NCI-H2081 (cell line): ENCODE results near the gene LBR.
"Not testable (repeated sequence)": the region's sequence is repeated elsewhere in the genome, so short reads cannot be mapped to it uniquely, and the experiment has no call there.

ENCODE experiments used
- DNase-seq, 2 experiments: peaks; one replicate each; lab custom pipeline; 2025; lab: John Stamatoyannopoulos, UW

LBR gene

GRCh38 chr1:225427235-225428067 is at the start of gene LBR:
TSS of gene LBR (minus strand) at chr1:225428038. CDS start at chr1:225424075, 3,963 bp downstream.
- DNase-seq: peak in 1 of 2 experiments; percentile 55

DNA sequence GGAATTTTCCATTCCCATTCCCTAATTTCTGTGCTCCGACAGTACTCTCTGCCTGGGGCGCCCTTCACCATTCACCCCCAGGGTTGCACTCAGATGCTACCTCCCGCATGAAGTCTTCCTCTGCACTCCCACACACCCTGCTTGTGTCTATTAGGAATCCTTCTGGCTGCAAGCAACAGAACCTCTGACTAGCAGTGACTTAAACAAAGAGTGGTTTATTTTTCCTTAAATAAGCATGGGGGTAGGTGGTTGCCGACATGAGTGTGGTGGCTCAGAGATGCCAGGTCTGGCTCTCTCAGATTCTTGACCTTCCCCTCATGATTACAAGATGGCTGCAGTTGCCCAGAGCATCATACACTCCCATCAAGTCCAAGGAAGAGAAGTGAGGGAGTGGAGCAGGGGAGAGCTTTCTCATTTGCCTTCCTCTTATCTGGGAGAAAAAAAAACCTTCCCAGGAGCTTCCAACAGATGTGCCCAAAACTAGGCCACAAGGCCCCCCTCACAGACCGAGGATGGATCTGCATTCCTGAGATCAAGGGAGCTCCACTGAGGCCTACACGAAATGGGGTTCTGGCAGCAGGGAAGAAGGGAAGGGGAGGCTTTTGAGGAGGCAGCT is 49.6 kb upstream of the LBR start:
- no peak for DNase-seq

DNA sequence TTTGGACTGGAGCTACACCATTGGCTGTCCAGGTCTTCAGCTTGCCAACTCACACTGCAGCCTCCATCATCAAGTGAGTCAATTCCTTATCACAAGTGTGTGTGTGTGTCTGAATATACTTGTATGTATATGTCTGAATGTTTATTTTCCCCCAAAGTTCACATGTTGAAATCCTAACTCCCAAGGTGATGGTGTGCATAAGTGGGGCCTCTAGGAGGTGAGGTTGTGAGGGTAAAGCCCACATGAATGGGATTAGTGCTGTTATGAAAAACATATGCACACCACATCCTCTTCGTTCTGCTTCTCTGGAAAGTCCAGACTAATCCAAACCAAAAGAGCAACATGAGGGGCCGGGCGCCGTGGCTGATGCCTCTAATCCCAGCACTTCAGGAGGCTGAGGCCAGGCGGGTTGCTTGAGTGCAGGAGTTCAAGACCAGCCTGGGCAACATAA is 48.7 kb upstream of the LBR start:
- DNase-seq: no peak

GRCh38 chr1:225476100-225476511 is 48.3 kb upstream of the LBR start:
- no peak for DNase-seq

DNA sequence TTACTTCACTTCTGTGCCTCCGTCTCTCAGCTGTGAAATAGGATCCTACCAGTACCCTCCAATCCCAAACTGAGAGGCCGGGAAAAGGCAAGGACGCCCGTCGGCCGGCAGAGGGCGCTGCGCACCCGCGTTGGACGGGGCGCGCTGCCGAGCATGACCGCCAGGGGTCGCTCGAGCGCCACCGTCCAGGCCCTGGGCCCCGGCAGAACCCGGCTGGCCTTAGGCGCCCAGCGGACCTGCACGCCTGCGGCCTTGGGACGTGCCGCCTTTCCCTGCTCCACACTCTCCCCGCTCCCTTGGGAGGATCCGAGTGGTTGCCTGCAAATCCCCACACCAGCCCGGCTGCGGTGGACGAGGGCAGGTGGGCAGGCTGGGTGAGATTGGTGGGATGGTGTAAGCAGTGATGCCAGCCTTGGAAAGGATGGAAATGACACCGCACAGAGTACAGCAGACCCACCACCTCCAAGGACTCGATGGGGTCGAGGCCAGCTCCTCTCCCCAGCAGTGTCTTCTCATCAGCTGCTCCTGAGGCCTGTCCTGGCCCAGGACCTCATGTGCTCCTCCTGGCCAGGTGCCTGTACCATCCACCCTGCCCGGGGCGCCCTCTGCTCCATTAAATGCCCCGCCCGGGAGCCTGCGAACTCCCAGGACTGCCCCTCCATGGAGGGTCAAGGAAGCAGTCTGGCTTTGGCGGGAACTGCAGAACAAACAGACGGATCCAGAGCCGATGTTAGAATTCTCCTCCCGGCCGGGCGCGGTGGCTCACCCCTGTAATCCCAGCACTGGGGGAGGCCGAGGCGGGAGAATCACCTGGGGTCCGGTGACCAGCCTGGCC is 47.4 kb upstream of the LBR start:
- peak; percentile 61 to 68 for DNase-seq

DNA sequence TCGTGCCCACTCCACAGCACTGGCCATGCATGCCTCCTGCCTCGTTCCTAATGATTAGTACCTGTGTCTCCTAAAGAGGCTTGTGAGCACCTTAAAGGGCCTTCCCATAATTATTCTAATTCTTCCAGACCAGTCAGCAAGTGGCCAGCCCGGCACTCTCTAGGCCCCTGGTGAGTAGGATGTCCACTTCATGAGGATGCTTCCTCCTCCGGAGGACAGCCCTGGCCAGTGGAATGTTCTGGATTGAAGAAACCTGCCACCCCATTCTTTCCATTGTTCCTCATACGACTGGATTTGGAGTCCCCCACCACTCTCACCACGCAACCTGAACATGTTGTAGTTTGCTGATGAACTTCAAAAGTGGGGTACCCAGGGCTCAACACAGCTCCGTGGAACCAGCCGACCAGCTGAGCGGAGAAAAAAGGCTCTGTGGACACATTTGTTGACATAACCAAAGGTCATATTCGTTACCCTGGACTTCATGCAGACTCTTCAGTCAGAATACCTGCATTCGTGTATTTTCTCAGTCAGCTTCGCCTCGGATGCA is 46.7 kb upstream of the LBR start:
- no peak for DNase-seq

GRCh38 chr1:225473676-225474438 is 46.0 kb upstream of the LBR start:
- not testable (repeated sequence) for DNase-seq

GRCh38 chr1:225473266-225473665 is 45.4 kb upstream of the LBR start:
- DNase-seq: not testable (repeated sequence)

GRCh38 chr1:225471453-225472301 is 43.8 kb upstream of the LBR start:
- DNase-seq: no peak

DNA sequence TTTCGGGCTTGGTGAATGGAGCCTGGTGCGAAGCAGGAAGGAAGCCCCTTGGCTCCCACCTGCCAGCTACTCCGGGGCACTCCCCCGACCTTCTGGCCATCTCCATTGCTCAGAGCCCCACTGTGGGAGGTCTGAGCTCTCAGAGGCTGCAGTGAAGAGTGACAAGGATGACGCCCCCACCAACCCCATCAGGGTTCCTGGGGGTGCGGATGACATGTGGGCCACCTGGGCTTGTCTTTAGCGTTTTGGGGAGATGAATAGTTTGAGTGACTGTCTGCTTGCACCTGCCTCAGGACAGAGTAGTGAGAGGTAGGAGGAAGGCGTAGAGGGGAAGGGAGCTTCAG is 43.2 kb upstream of the LBR start:
- no peak for DNase-seq

DNA sequence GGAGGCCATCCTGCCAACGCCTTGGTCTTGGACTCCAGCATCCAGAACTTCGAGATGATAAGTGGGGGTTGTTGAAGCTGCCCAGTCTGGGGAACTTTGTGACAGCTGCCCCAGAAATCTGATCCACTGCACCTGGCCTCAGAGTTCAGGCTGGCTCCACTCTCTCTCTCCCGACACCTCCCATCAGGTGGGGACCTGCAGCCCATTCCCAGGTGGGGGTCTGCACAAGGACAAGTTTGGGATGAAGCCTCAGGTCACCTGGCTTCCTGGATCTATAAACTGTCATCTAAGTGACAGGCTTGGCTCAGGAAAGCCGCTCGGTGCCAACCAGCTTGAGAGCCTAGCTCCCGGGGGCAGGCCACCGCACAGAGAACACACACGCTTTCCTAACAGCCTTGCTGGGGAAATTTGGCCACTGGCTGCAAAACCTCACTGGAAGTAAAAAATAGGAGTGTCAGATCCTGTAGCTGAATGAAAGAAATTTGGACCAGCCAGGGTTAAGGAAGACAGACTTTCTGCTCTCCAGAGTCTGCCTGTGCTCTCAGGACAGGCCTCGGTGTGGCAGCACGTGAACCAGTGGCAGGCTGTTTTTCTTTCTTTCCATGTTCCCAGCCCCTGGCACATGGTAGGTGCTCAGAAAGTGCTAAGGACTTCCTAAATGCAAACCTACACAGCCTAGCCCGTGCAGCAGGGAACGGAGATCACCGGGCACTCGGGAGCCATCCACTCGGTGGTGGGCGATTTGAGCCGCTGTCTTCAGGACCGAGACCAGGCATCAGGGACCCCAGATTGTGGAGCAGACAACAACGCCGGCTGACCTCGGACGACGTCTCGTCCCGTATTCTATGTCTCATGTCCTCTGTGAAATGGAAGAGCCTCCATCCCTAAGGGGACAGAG is 42.6 kb upstream of the LBR start:
- DNase-seq: no peak

- no peak for DNase-seq
Measured at GRCh38 chr1:225469051-225469450, 41.2 kb upstream of the LBR start.

GRCh38 chr1:225468270-225469020 is 40.6 kb upstream of the LBR start:
- DNase-seq: no peak

DNA sequence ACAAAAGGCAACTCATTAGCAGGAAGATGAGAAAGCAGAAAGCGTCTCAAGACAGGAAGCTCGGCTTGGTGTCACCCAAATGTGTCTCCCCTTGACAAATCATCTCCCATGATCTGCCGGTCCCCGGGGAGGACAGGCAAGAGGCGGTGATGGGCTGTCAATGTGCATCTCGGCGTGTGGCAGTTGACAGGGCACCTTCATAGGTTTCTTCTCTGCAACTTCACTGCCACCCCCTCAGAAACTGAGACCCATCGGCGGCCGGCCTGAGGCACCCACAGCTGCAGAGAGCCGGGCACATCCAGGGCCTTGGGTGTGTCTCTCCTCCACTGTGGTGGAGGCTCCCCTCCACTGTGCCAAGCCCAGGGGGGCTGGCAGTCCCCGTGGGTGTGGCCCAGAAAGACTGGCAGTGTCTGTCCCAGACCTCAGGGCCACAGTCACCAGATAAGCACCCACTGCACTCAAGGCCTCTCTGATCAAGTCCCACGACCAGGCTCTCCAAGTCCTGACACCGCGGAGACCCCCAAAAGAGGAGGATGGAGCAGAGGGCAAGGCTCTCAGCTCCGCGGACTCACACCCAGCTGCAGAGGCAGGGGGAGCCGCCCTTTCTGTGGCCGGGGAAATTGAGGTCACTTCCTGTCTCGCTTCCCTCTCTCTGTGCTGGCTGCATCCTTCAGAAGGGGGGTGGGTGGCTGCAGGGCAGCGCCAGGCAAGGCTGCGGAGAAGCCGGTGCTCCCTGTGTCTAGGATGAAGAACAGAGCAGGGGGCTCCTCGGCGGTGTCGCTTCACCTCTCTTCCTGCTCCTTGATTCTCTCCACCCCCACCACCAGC is 39.6 kb upstream of the LBR start:
- DNase-seq: no peak

DNA sequence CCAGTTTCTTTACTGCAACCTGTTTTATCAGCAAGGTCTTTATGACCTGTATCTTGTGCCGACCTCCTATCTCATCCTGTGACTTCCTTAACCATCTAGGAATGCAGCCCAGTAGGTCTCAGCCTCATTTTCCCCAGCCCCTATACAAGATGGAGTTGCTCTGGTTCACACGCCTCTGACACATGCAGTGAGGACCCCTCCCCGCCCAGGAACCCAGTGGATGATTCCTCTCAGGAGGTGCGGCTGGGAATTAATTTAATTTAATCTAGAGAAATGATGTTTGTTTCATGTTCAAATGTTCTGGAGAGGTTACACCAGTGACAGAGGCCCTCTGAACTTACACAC is 39.0 kb upstream of the LBR start:
- DNase-seq: no peak

- DNase-seq: no peak
Measured at GRCh38 chr1:225465793-225466517, 38.1 kb upstream of the LBR start.
